ENCODE results near the gene RNASE8.
A peak's percentile ranks its signal among the peaks of the same experiment; 100 is the strongest.

RNASE8 gene

DNA sequence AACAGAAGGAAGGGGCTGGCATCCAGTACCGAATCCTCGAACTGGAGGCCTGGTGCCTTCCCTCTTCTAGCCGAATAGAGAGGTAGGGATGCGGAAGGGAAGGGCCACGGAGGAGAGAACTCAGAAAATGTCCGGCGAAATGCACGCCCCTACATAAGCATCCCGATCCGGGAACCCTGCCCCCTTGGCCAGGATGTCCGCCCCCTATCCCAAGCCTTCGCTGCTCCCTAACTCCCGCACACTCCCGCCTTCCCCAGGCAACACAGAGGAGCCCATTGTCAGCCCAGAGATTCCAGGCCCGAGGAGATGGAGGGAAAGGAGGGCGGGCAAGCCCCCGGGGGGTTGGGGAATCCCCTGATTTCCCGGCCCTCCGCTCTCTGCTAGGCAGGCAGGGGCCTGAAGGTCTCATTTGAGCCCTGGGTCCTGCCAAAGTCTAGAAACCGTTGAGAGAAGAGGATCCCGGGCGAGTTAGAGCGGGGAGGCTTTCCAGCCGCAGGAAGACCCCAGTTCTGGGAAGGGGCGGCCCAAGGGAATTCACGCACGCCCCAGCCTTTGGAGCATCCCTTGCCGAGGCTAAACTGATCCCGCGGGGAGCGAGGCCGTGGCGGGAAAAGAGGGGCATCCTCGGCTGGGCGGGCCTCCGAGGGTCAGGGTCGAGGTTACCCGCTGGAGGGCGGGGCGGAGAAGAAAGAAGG lies 11.9 kb downstream of the RNASE8 start:
- no peak for TF ChIP-seq HDGF (IDR thresholded peaks at IDR 0.05; ENCODE audit: borderline replicate concordance)
- TF ChIP-seq L3MBTL2 (conservative IDR thresholded peaks at IDR 0.05): peak; percentile 29; the same call in 1 of the 2 replicates
- TF ChIP-seq LEF1 (IDR thresholded peaks at IDR 0.05; ENCODE audit: borderline replicate concordance): no peak
- no peak for TF ChIP-seq FOXK2 (IDR thresholded peaks at IDR 0.05)
- no peak for TF ChIP-seq SP1 (IDR thresholded peaks at IDR 0.05)
- no peak for TF ChIP-seq BHLHE40 (IDR thresholded peaks at IDR 0.05; ENCODE audit: borderline replicate concordance)
- TF ChIP-seq TARDBP (IDR thresholded peaks at IDR 0.05): no peak
- POLR2A ChIA-PET: interaction anchor here (1.4 to 3.7 kb wide), 9 partner anchors 16 to 55 kb away, joined by 3 to 72 read pairs (median 27); partner anchors contain the start of genes TMEM253 and ZNF219
- DNase-seq (ENCODE audit: extremely low spot score): no peak
- CTCF ChIA-PET: interaction anchor here (1.2 to 4.4 kb wide), 7 partner anchors 18 to 65 kb away, joined by 4 to 73 read pairs (median 11); partner anchors contain the start of gene TMEM253

DNA sequence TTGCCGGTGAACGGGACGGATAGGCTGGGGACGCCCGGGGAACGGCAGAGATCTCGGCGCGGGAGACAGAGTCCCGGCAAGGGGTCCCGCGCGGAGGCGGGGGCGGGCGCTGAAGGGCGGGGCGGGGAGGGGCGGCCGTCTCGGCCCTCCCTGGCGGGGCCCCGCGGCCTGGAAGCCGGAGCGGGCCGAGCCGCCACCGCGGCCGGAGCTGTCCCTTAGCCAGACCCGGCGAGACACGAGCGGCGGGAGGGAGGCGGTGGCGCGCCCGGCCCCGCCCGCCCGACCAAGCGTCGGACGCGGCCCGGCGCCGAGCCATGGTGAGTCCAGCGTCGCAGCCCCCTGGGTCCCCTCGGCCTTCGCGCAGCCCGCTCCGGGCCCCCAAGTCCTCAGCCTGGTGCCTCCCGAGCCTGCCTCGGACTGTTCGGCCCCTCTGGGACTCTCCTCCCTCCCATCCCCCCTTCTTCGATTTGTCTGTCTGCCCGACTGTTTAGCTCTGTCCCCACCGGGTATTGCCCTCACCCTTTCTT lies 12.5 kb downstream of the RNASE8 start, which contains the start of gene ARHGEF40:
Gene ARHGEF40 (plus strand): TSS at position 222 of the 527 bp plus-strand sequence. CDS start 93 bp downstream, at position 315.
- DNase-seq (ENCODE audit: extremely low spot score): peak; percentile 65
- ChIA-PET CTCF (interaction anchor here (0.8 to 3.0 kb wide), 10 partner anchors 8 to 65 kb away, joined by 3 to 42 read pairs (median 8); no protein-coding TSS in a partner anchor), POLR2A (interaction anchor here (0.8 to 3.7 kb wide), 11 partner anchors 8 to 55 kb away, joined by 3 to 72 read pairs (median 9); partner anchors contain the start of genes NDRG2, TMEM253 and ZNF219)
- TF ChIP-seq ELF4 (IDR thresholded peaks at IDR 0.05): no peak
- TF ChIP-seq FOXK2 (IDR thresholded peaks at IDR 0.05): no peak

DNA sequence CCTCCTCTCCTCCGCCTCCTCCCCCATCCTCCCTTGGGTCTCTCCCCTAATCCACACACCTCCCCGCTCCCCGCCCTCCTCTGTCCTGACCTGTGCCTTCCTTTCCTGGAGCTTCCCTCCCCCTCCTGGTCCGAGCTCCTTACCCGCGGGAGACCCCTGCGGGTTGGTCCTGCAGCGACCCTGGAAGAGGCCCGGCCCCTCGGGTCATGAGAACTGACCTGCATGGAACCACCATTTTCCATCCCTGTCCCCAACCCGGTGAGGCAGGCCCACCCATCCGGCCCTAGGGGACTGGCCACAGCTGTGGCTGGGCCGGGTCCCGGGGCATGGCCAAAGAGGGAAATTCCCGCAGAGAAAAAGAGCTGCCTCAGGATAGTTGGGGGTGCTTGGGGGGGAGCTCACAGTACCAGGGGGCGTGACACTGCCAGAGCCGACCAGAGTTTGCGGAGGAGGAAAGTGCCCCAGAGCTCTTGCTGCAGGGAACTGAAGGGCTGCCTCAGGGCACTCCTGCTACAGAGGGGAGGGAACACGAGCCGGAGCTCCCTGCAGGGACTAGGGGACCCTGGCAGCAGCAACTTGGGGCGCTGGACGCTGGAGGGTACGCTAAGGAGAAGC lies 13.1 kb downstream of the RNASE8 start:
- ChIA-PET CTCF (interaction anchor here (0.8 to 3.0 kb wide), 12 partner anchors 9 to 100 kb away, joined by 3 to 42 read pairs (median 6); no protein-coding TSS in a partner anchor), POLR2A (interaction anchor here (0.6 to 3.7 kb wide), 17 partner anchors 9 to 313 kb away, joined by 3 to 72 read pairs (median 4); partner anchors contain the start of genes NDRG2, SUPT16H, TMEM253 and ZNF219)
- TF ChIP-seq SP1 (IDR thresholded peaks at IDR 0.05) (no peak), FOXK2 (IDR thresholded peaks at IDR 0.05) (no peak), CTBP1 (IDR thresholded peaks at IDR 0.05; ENCODE audit: borderline replicate concordance) (no peak), BHLHE40 (IDR thresholded peaks at IDR 0.05; ENCODE audit: borderline replicate concordance) (no peak), ELF4 (IDR thresholded peaks at IDR 0.05) (no peak), LEF1 (IDR thresholded peaks at IDR 0.05; ENCODE audit: borderline replicate concordance) (no peak), NFRKB (IDR thresholded peaks at IDR 0.05) (no peak), ARNT (IDR thresholded peaks at IDR 0.05) (no peak), HDGF (IDR thresholded peaks at IDR 0.05; ENCODE audit: borderline replicate concordance) (no peak), L3MBTL2 (conservative IDR thresholded peaks at IDR 0.05) (no peak), ZNF384 (IDR thresholded peaks at IDR 0.05) (no peak), FOXA1 (IDR thresholded peaks at IDR 0.05) (no peak), FOXM1 (IDR thresholded peaks at IDR 0.05; ENCODE audit: borderline replicate concordance) (no peak), TARDBP (IDR thresholded peaks at IDR 0.05) (no peak)
- TF ChIP-seq, protein P1, sequence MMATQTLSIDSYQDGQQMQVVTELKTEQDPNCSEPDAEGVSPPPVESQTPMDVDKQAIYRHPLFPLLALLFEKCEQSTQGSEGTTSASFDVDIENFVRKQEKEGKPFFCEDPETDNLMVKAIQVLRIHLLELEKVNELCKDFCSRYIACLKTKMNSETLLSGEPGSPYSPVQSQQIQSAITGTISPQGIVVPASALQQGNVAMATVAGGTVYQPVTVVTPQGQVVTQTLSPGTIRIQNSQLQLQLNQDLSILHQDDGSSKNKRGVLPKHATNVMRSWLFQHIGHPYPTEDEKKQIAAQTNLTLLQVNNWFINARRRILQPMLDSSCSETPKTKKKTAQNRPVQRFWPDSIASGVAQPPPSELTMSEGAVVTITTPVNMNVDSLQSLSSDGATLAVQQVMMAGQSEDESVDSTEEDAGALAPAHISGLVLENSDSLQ (IDR thresholded peaks at IDR 0.05): no peak
- DNase-seq (ENCODE audit: extremely low spot score): no peak

GRCh38 chr14:21071225-21072030 lies 13.8 kb downstream of the RNASE8 start:
- DNase-seq (ENCODE audit: extremely low spot score): peak; percentile 79
- TF ChIP-seq TARDBP (IDR thresholded peaks at IDR 0.05) (no peak), LEF1 (IDR thresholded peaks at IDR 0.05; ENCODE audit: borderline replicate concordance) (no peak), ARNT (IDR thresholded peaks at IDR 0.05) (no peak), NFRKB (IDR thresholded peaks at IDR 0.05) (no peak), BHLHE40 (IDR thresholded peaks at IDR 0.05; ENCODE audit: borderline replicate concordance) (no peak), ZNF384 (IDR thresholded peaks at IDR 0.05) (no peak)
- CTCF ChIA-PET: interaction anchor here (0.5 to 3.0 kb wide), 13 partner anchors 9 to 395 kb away, joined by 3 to 42 read pairs (median 5); no protein-coding TSS in a partner anchor
- POLR2A ChIA-PET: interaction anchor here (0.6 to 3.7 kb wide), 17 partner anchors 9 to 313 kb away, joined by 3 to 72 read pairs (median 4); partner anchors contain the start of genes NDRG2, SUPT16H, TMEM253 and ZNF219

GRCh38 chr14:21072031-21072473 lies 14.4 kb downstream of the RNASE8 start:
- no peak for DNase-seq (ENCODE audit: extremely low spot score)
- TF ChIP-seq ELF4 (IDR thresholded peaks at IDR 0.05): no peak
- CTCF ChIA-PET: interaction anchor here (0.5 to 3.0 kb wide), 10 partner anchors 15 to 1801 kb away, joined by 3 to 42 read pairs (median 8); no protein-coding TSS in a partner anchor
- POLR2A ChIA-PET: interaction anchor here (0.9 to 3.7 kb wide), 14 partner anchors 9 to 74 kb away, joined by 3 to 72 read pairs (median 8); partner anchors contain the start of genes NDRG2, TMEM253 and ZNF219

- no peak for TF ChIP-seq ZNF384 (IDR thresholded peaks at IDR 0.05)
- no peak for TF ChIP-seq NFRKB (IDR thresholded peaks at IDR 0.05)
- TF ChIP-seq ELF4 (IDR thresholded peaks at IDR 0.05): no peak
- TF ChIP-seq CTBP1 (IDR thresholded peaks at IDR 0.05; ENCODE audit: borderline replicate concordance): no peak
- no peak for TF ChIP-seq SP1 (IDR thresholded peaks at IDR 0.05)
- no peak for TF ChIP-seq FOXK2 (IDR thresholded peaks at IDR 0.05)
- no peak for TF ChIP-seq TARDBP (IDR thresholded peaks at IDR 0.05)
- TF ChIP-seq, protein P1 (IDR thresholded peaks at IDR 0.05): no peak
- TF ChIP-seq FOXA1 (IDR thresholded peaks at IDR 0.05): no peak
- no peak for TF ChIP-seq FOXM1 (IDR thresholded peaks at IDR 0.05; ENCODE audit: borderline replicate concordance)
- no peak for TF ChIP-seq SUZ12 (IDR thresholded peaks at IDR 0.05)
- TF ChIP-seq ARNT (IDR thresholded peaks at IDR 0.05): no peak
- TF ChIP-seq BHLHE40 (IDR thresholded peaks at IDR 0.05; ENCODE audit: borderline replicate concordance): no peak
- no peak for TF ChIP-seq LEF1 (IDR thresholded peaks at IDR 0.05; ENCODE audit: borderline replicate concordance)
- no peak for TF ChIP-seq HDGF (IDR thresholded peaks at IDR 0.05; ENCODE audit: borderline replicate concordance)
- CTCF ChIA-PET: interaction anchor here (0.5 to 3.0 kb wide), 4 partner anchors 17 to 1801 kb away, joined by 4 to 42 read pairs (median 16); no protein-coding TSS in a partner anchor
- no peak for DNase-seq (ENCODE audit: extremely low spot score)
- POLR2A ChIA-PET: interaction anchor here (0.9 to 3.7 kb wide), 5 partner anchors 9 to 48 kb away, joined by 3 to 72 read pairs (median 27); partner anchors contain the start of genes NDRG2 and TMEM253
These were observed 15.2 kb downstream of the RNASE8 start for GRCh38 chr14:21072781-21073339.
